ENCODE data around the gene RNF167.

DNA sequence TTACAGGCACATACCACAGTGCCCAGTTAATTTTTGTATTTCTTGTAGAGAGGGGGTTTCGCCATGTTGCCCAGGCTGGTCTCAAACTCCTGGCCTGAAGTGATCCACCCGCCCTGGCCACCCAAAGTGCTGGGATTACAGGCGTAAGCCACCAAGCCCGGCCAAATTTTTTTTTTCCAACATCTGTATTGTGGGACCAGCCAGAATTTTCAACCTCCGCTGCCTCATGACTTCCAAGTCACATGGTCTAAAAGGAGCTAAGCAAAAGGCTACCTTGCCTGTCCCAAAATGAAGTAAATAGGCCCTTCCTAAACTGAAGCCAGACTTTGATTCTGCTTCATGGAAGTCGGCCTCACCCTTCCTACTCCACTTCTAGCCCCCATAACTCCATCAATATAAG is 31.8 kb downstream of the RNF167 start:
- no peak for TF ChIP-seq TEAD4 (IDR thresholded peaks at IDR 0.05)
- TF ChIP-seq, protein P1, sequence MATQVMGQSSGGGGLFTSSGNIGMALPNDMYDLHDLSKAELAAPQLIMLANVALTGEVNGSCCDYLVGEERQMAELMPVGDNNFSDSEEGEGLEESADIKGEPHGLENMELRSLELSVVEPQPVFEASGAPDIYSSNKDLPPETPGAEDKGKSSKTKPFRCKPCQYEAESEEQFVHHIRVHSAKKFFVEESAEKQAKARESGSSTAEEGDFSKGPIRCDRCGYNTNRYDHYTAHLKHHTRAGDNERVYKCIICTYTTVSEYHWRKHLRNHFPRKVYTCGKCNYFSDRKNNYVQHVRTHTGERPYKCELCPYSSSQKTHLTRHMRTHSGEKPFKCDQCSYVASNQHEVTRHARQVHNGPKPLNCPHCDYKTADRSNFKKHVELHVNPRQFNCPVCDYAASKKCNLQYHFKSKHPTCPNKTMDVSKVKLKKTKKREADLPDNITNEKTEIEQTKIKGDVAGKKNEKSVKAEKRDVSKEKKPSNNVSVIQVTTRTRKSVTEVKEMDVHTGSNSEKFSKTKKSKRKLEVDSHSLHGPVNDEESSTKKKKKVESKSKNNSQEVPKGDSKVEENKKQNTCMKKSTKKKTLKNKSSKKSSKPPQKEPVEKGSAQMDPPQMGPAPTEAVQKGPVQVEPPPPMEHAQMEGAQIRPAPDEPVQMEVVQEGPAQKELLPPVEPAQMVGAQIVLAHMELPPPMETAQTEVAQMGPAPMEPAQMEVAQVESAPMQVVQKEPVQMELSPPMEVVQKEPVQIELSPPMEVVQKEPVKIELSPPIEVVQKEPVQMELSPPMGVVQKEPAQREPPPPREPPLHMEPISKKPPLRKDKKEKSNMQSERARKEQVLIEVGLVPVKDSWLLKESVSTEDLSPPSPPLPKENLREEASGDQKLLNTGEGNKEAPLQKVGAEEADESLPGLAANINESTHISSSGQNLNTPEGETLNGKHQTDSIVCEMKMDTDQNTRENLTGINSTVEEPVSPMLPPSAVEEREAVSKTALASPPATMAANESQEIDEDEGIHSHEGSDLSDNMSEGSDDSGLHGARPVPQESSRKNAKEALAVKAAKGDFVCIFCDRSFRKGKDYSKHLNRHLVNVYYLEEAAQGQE (IDR thresholded peaks at IDR 0.05; ENCODE audit: low read depth) = no peak
- TF ChIP-seq FOXM1 (IDR thresholded peaks at IDR 0.05; ENCODE audit: borderline replicate concordance, low read depth) = no peak
- TF ChIP-seq, protein P2, sequence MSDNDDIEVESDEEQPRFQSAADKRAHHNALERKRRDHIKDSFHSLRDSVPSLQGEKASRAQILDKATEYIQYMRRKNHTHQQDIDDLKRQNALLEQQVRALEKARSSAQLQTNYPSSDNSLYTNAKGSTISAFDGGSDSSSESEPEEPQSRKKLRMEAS (IDR thresholded peaks at IDR 0.05) = no peak
- no peak for TF ChIP-seq ZBTB7A (IDR thresholded peaks at IDR 0.05; ENCODE audit: low read depth)
- no peak for TF ChIP-seq EP300 (IDR thresholded peaks at IDR 0.05; ENCODE audit: borderline replicate concordance)
- no peak for TF ChIP-seq TAF1 (IDR thresholded peaks at IDR 0.05; ENCODE audit: low read depth)
- no peak for TF ChIP-seq EGR1 (IDR thresholded peaks at IDR 0.05)
- no peak for TF ChIP-seq RAD21 (IDR thresholded peaks at IDR 0.05; ENCODE audit: low read depth)
- TF ChIP-seq CEBPB (IDR thresholded peaks at IDR 0.05) = no peak
- no peak for TF ChIP-seq CREB1 (IDR thresholded peaks at IDR 0.05; ENCODE audit: low read depth)
- no peak for TF ChIP-seq NFIC (IDR thresholded peaks at IDR 0.05)
